GDM1 (cell line): ENCODE data around the gene CYP51A1.
"Not testable (repeated sequence)": the region's sequence is repeated elsewhere in the genome, so short reads cannot be mapped to it uniquely, and the experiment has no call there.

Source experiments
- DNase-seq: peaks from one replicate; lab custom pipeline; 2025; lab: John Stamatoyannopoulos, UW

The CYP51A1 gene

DNA sequence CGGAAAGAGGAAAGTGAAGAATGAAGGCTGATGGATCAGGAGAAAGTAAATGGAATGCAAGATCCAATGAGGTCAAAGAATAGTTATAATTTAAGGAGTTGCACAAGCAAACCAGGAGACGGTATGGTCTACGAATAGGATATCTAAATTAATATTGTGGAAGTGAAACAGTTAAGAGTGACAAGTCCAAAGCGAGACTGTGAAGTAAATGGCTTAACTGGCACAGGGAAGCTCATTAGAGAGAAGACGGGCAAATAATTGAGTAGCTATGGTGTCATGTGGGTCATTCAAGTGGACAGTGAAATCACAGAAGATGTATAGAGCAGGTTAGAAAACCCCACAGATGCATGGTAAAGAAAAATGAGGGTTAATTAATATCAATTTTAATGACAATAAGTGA, 3.2 kb downstream of the CYP51A1 start:
- no peak for DNase-seq

- DNase-seq: no peak
These were observed 12.6 kb downstream of the CYP51A1 start for GRCh38 chr7:92121681-92122080.

DNA sequence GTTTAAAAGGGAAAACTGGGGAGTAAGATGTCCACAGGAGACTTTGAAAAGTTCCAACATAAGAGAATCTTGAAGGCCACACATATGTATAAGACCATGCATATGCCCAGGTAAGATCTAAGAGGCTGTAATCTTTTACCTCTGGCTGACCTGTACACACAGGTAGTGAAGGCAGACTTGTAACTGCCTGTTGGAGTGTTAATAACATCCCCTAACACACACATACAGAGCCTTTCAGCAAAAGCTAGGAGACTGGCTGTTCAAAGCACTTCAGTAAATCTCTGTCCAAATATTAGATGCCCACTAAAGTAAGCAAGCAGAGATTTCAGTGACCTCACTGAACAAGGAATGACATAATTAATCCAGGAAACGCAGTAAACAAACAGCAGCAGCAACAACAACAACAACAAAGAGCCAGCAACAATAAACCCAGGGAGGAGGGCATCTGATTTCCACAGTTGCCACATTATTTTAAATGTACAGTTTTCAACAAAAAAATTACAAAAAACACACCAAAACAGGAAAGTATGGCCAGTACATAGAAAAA, 15.0 kb downstream of the CYP51A1 start:
- no peak for DNase-seq

DNA sequence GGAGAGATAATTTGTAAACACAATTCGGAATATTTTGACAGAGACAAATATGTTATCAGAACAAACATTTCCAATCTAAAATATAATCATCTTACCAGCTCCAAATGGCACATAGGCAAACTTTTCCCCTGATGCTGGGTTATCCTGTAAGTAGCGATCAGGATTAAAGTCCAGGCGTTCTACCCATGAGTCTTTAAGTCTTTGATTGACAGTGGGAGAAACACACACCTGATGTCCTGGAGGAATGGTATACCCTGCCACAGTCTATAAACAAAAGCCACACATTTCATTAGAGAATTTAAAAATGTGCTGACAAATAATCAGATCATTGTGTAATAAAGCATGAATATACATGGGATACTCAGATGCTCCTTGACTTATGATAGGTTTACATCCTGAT, 17.3 kb downstream of the CYP51A1 start:
- no peak for DNase-seq

GRCh38 chr7:92115821-92116220, 18.5 kb downstream of the CYP51A1 start:
- DNase-seq: no peak

- DNase-seq: no peak
These were observed 23.4 kb downstream of the CYP51A1 start for GRCh38 chr7:92110857-92111256.

- no peak for DNase-seq
These were observed 25.5 kb downstream of the CYP51A1 start for GRCh38 chr7:92108821-92109220.

GRCh38 chr7:92102862-92103261, 31.4 kb downstream of the CYP51A1 start:
- DNase-seq: not testable (repeated sequence)

GRCh38 chr7:92100534-92100933, 33.7 kb downstream of the CYP51A1 start:
- DNase-seq: no peak

DNA sequence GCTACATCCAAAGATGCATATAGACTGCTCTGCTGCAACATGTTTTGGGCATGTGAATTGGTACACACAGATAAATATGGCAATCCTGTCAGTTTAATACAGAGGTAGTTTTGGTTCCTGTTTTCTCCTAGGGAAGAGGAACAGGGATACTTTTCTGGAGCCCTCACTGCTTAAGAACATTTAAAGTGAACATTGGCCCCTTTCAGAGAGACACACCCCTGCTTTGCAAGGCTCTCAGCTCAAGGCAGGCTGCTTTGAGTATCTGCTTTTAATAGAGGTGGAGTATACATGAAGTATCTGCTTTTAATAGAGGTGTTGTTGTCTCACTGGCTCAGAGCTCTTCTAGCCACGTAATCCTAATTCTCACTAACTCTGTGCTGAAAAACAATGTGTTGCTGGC, 38.9 kb downstream of the CYP51A1 start:
- no peak for DNase-seq

DNA sequence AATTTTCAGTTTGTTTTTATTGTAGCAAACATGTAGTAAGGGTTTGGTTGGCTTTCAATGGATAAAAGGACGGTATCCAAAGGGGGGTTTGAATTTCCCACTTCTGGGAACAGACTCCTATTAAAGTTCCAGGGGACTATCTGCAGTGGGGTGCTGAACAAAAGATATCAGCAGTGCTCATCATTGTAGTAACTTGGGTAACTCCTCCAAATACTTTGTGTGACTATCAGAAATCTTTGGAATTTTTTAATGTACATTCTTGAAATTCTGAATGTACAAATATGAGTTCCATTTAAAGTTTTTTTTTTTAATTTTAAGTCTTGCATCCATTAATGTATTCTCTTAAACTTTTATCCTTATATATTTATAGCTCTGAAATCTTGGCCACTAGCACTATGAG, 42.1 kb downstream of the CYP51A1 start:
- no peak for DNase-seq

DNA sequence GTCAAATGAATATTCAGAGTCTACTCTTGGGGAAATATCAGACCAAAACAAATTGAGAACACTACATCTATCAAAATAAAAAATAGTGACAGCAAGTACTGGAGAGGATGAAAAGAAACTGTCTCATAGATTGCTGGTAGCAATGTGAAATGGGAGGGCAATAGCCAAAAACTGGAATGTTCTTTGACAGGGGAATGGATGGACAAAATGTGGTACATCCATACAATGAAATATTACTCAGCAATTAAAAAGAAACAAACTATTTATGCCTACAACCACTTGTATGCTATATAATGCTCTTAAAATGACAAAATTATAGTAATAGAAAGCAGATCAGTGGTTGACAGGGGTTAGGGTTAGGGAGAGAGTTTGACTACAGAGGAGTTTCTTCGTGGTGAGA, 46.0 kb downstream of the CYP51A1 start:
- DNase-seq: no peak

DNA sequence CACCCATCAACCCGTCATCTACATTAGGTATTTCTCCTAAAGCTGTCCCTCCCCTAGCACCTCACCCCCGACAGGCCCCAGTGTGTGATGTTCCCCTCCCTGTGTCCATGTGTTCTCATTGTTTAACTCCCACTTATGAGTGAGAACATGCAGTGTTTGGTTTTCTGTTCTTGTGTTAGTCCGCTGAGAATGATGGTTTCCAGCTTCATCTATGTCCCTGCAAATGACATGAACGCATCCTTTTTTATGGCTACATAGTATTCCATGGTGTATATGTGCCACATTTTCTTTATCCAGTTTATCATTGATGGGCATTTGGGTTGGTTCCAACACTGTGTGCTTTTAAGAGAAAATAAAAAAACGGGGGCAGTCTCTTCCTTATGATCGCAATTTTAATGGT, 50.4 kb downstream of the CYP51A1 start:
- not testable (repeated sequence) for DNase-seq

- DNase-seq: no peak
These were observed 57.8 kb downstream of the CYP51A1 start for GRCh38 chr7:92076509-92076908.

DNA sequence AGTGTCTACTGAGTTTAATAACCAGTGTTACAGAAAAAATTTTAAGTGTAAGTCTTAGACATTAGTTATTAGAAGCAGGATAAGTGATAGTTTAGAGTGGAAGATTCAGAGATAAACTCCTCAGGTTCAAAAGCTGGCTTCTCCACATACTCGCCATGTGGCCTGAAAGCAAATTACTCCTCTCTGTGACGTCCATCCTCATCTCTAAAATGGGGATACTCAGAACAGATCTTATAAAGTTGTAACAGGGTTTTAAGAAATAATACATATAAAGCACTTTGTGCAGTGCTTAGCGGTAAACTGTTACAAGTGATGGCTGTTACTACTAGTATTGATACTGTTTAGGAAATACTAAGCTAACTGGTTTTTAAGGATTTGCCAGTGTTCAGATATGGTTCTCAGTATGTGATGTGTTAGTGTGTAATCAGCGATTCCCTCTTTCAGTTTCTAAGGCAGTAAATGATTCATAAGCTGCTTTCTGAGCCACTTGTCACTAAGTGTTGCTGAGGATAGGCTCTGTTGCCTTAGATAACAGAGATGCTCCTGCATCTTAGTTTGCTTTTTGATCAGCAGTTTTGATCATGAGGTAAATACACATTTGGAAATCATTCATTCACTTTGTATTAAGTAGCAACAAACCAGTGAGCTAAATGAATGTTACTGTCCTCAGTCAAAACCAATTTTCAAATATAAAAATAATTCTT, 58.7 kb downstream of the CYP51A1 start:
- no peak for DNase-seq

GRCh38 chr7:92072708-92073107, 61.6 kb downstream of the CYP51A1 start:
- DNase-seq: no peak

DNA sequence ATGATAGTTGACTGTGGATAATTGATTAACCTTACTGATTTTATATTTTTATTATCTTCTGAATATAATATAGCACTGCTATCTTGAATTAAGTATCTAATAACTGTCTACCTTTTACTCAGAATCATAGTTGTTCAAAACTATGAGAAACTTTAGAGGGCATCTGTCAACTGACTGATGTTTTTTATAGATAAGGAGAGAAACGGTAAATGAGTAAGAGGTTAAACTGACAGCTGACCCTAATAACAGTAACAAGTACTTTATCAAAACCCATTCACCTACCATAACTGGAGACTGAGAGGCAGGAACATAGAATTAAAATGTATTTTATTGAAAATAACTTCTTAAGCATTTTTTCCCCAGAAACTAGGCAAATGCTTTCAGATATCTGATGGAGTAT, 62.2 kb downstream of the CYP51A1 start:
- no peak for DNase-seq

- DNase-seq: no peak
These were observed 63.2 kb downstream of the CYP51A1 start for GRCh38 chr7:92071032-92071431.

GRCh38 chr7:92064438-92065029, 69.7 kb downstream of the CYP51A1 start:
- DNase-seq: no peak
